A673 (cell line): Measurements from ENCODE around the gene CPXM2.

Source experiments
- CTCF ChIP-seq: fragments of 300-800, 200-600 bp; sonication (generic); conservative IDR thresholded peaks from 2 replicates; pipeline ENCODE4 v1.5.1; 2017; ENCODE audit warnings: low read depth, mild to moderate bottlenecking, antibody characterized with exemption, low read length, moderate library complexity, mixed read lengths
- EZH2 ChIP-seq: fragments of 200-600 bp; sonication (generic); IDR thresholded peaks from 2 replicates; pipeline ENCODE4 v1.6.1; 2017; ENCODE audit warnings: borderline replicate concordance, low read depth, mild to moderate bottlenecking, mixed read lengths, antibody characterized with exemption, low read length; ENCODE audit not compliant: poor library complexity, severe bottlenecking

GRCh38 chr10:123781956-123782500 is 109.6 kb downstream of the CPXM2 start:
- TF ChIP-seq EZH2 (no peak), CTCF (no peak)
